CD14-positive monocyte (primary cell): ENCODE measurements around the gene PHF13. TPM values are rescaled to one million over a fixed set of nuclear protein-coding genes. Genes with fewer than 3 reads are reported as not detected.
A peak's percentile ranks its signal among the peaks of the same experiment; 100 is the strongest.

Experiments
- DNase-seq, 3 donors: peaks; one replicate each; pipeline ENCODE4 v3.0.0-alpha.2; 2011 to 2022
- H2AFZ ChIP-seq: 2 replicates; pipeline ENCODE4 v1.6.0; 2012; ENCODE audit warnings: mild to moderate bottlenecking, low read depth, low read length, inconsistent platforms; ENCODE audit not compliant: insufficient read depth, poor library complexity, severe bottlenecking
- H3K27ac ChIP-seq, 2 donors: 1 replicate in 1 of 2; 2 replicates in 1 of 2; pipeline ENCODE4 v1.5.1; 2012 to 2013; ENCODE audit warnings: low read length in 2 of 2, control low read depth in 1 of 2, inconsistent platforms in 1 of 2, low read depth in 1 of 2, mild to moderate bottlenecking in 1 of 2
- H3K27me3 ChIP-seq, 2 donors: one replicate each; pipeline versions ENCODE4 v1.6.0 to v1.6.1; 2011 to 2013; ENCODE audit warnings: low read length in 2 of 2; ENCODE audit not compliant: control insufficient read depth in 2 of 2, insufficient read depth in 2 of 2
- H3K36me3 ChIP-seq, 2 donors: replicated peaks in 1 of 2; 1 replicate in 1 of 2; 2 replicates in 1 of 2; pipeline versions ENCODE4 v1.5.1 to v1.6.1; 2012 to 2013; ENCODE audit warnings: low read length in 2 of 2, control low read depth in 1 of 2, inconsistent platforms in 1 of 2, mild to moderate bottlenecking in 1 of 2; ENCODE audit not compliant: insufficient read depth in 2 of 2, control insufficient read depth in 1 of 2
- H3K4me1 ChIP-seq, 2 donors: 1 replicate in 1 of 2; 2 replicates in 1 of 2; pipeline versions ENCODE4 v1.5.1 to v1.6.1; 2012 to 2013; ENCODE audit warnings: low read length in 2 of 2, control low read depth in 1 of 2, inconsistent platforms in 1 of 2, mild to moderate bottlenecking in 1 of 2, moderate library complexity in 1 of 2; ENCODE audit not compliant: insufficient read depth in 2 of 2, control insufficient read depth in 1 of 2
- H3K4me2 ChIP-seq: replicated peaks from 2 replicates; pipeline ENCODE3; 2012; ENCODE audit warnings: low read length, moderate library complexity, mild to moderate bottlenecking; ENCODE audit not compliant: poor library complexity, severe bottlenecking; ENCODE audit errors: extremely low read depth
- H3K4me3 ChIP-seq, 3 experiments: fragments of 200-600 bp in 1 of 3; sonication (generic) in 1 of 3; replicated peaks in 1 of 3; 1 replicate in 2 of 3; 2 replicates in 1 of 3; pipeline ENCODE4 v1.5.1; 2011 to 2013; ENCODE audit warnings: low read length in 3 of 3, mild to moderate bottlenecking in 3 of 3, control low read depth in 2 of 3, low read depth in 2 of 3, inconsistent platforms in 1 of 3, moderate library complexity in 1 of 3
- H3K79me2 ChIP-seq: 2 replicates; pipeline ENCODE4 v1.6.0; 2012; ENCODE audit warnings: mild to moderate bottlenecking, control low read depth, inconsistent platforms, low read length, moderate library complexity; ENCODE audit not compliant: insufficient read depth
- H3K9ac ChIP-seq: 2 replicates; pipeline ENCODE4 v1.6.0; 2017; ENCODE audit warnings: low read length, mild to moderate bottlenecking; ENCODE audit not compliant: insufficient read depth, poor library complexity, severe bottlenecking
- H3K9me3 ChIP-seq, 2 donors: replicated peaks in 1 of 2; 1 replicate in 1 of 2; 2 replicates in 1 of 2; pipeline versions ENCODE4 v1.5.1 to v1.6.1; 2012 to 2013; ENCODE audit warnings: low read length in 2 of 2, control low read depth in 1 of 2; ENCODE audit not compliant: control insufficient read depth in 1 of 2, insufficient read depth in 1 of 2
- H4K20me1 ChIP-seq: 2 replicates; pipeline ENCODE4 v1.6.0; 2012; ENCODE audit warnings: mild to moderate bottlenecking, low read length, control low read depth, moderate library complexity; ENCODE audit not compliant: insufficient read depth
- H3K27ac Mint-ChIP-seq, 7 donors: one replicate each; pipeline ENCODE4 v1.8.0; 2020; ENCODE audit warnings: mild to moderate bottlenecking in 7 of 7, mixed read lengths in 7 of 7, moderate library complexity in 6 of 7, inconsistent platforms in 2 of 7
- H3K27me3 Mint-ChIP-seq, 3 donors: one replicate each; pipeline ENCODE4 v1.8.0; 2021 to 2022; ENCODE audit warnings: low read depth in 3 of 3, mild to moderate bottlenecking in 3 of 3, mixed read lengths in 3 of 3, moderate library complexity in 3 of 3, inconsistent platforms in 1 of 3
- H3K36me3 Mint-ChIP-seq, 2 donors: one replicate each; pipeline ENCODE4 v1.8.0; 2020; ENCODE audit warnings: mixed read lengths in 2 of 2, inconsistent platforms in 1 of 2, mild to moderate bottlenecking in 1 of 2
- H3K4me1 Mint-ChIP-seq: one replicate; pipeline ENCODE4 v1.8.0; 2020; ENCODE audit warnings: mild to moderate bottlenecking, mixed read lengths
- H3K4me3 Mint-ChIP-seq, 2 donors: one replicate each; pipeline ENCODE4 v1.8.0; 2020; ENCODE audit warnings: mild to moderate bottlenecking in 2 of 2, mixed read lengths in 2 of 2, moderate library complexity in 1 of 2
- H3K9me3 Mint-ChIP-seq, 7 donors: one replicate each; pipeline ENCODE4 v1.8.0; 2020 to 2022; ENCODE audit warnings: mixed read lengths in 7 of 7, mild to moderate bottlenecking in 6 of 7, moderate library complexity in 6 of 7, inconsistent platforms in 2 of 7
- WGBS: methylation state at CpG from one replicate; pipeline ENCODE4 v1.1.5; 2013; ENCODE audit warnings: missing lambda C conversion rate; ENCODE audit not compliant: insufficient coverage; 5-methylcytosine and 5-hydroxymethylcytosine counted together
- intact Hi-C, 2 donors: fragments of 100-400 bp; cut with micrococcal nuclease; formaldehyde crosslinking; loops; one replicate each; pipeline versions ENCODE4 v1.15.0 to v1.15.1; 2023
- polyA plus RNA-seq, 3 donors: library from polyadenylated mRNA; depleted of rRNA in 1 of 3; unstranded in 2 of 3; stranded (reverse) in 1 of 3; fragments of 300-500 nt in 2 of 3; fragments of >200 nt in 1 of 3; fragmentation: Illumina TruSeq in 2 of 3; gene quantifications; 1 replicate in 2 of 3; 2 replicates in 1 of 3; pipeline ENCODE4 v1.2.3, GENCODE V29; 2012 to 2021
- TF ChIP-seq, protein P1 (sequence below): fragments of 200-600 bp; IDR thresholded peaks from one replicate; pipeline ENCODE4 v1.8.0; 2022; ENCODE audit warnings: antibody characterized with exemption, mild to moderate bottlenecking

The PHF13 gene
- polyA plus RNA-seq, 3 donors, result 1.0 to 7.3 (median 1.7) TPM

DNA sequence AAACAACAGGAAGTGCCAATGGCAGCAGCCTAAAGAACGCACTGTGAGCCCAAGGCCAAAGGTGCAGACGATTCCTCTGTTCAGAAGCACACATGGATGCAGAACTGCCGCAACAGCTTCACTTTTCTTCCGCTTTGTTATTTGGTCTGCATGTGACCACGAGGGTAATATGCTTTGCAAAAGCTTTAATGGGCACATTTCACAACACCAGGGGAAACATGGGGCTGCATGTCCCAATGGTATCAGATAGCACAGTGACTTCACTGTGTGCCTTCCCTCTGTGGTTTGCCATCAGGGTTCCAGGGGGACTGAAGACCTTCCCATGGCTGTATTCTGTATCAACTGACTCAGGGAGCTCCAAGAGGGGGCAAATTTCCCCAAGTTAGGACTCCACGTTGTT lies 39.5 kb downstream of the PHF13 start:
- no peak overlapping the region for H3K27ac ChIP-seq
- no peak for DNase-seq
- TF ChIP-seq, protein P1, sequence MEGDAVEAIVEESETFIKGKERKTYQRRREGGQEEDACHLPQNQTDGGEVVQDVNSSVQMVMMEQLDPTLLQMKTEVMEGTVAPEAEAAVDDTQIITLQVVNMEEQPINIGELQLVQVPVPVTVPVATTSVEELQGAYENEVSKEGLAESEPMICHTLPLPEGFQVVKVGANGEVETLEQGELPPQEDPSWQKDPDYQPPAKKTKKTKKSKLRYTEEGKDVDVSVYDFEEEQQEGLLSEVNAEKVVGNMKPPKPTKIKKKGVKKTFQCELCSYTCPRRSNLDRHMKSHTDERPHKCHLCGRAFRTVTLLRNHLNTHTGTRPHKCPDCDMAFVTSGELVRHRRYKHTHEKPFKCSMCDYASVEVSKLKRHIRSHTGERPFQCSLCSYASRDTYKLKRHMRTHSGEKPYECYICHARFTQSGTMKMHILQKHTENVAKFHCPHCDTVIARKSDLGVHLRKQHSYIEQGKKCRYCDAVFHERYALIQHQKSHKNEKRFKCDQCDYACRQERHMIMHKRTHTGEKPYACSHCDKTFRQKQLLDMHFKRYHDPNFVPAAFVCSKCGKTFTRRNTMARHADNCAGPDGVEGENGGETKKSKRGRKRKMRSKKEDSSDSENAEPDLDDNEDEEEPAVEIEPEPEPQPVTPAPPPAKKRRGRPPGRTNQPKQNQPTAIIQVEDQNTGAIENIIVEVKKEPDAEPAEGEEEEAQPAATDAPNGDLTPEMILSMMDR, result no peak
- H3K27me3 ChIP-seq, result no peaks in the 10 kb centered on the region
- no peak overlapping the region for H3K4me3 Mint-ChIP-seq
- H4K20me1 ChIP-seq, result no peaks in the 10 kb centered on the region
- H3K9ac ChIP-seq, result no peak overlapping the region
- H3K27me3 Mint-ChIP-seq, result peaks cover 0 to 4% (median 0%) of the 10 kb centered on the region in 3 donors
- peaks cover 43 to 61% of the 10 kb centered on the region in 2 donors for H3K36me3 Mint-ChIP-seq
- 65% methylated on average over 6 of the region's 6 CpGs for WGBS
- H3K36me3 ChIP-seq, result peaks cover 34 to 73% of the 10 kb centered on the region in 2 donors
- intact Hi-C loops, result no loop called here
- H3K4me2 ChIP-seq, result no peak overlapping the region
- peaks cover 5% of the 10 kb centered on the region for H3K4me1 Mint-ChIP-seq
- H3K4me3 ChIP-seq, result no peak overlapping the region
- H3K27ac Mint-ChIP-seq, result no peak overlapping the region
- H3K9me3 ChIP-seq, result no peaks in the 10 kb centered on the region
- H3K4me1 ChIP-seq, result no peaks in the 10 kb centered on the region
- no peak overlapping the region for H2AFZ ChIP-seq
- no peaks in the 10 kb centered on the region for H3K9me3 Mint-ChIP-seq
- H3K79me2 ChIP-seq, result no peaks in the 10 kb centered on the region

- no peaks in the 10 kb centered on the region for H4K20me1 ChIP-seq
- Mint-ChIP-seq H3K36me3 (peaks cover 46 to 64% of the 10 kb centered on the region in 2 donors), H3K27me3 (peaks cover 0 to 4% (median 0%) of the 10 kb centered on the region in 3 donors), H3K9me3 (no peaks in the 10 kb centered on the region), H3K4me3 (no peak overlapping the region), H3K4me1 (peaks cover 5% of the 10 kb centered on the region), H3K27ac (peak overlapping the region in 1 of 7 donors; percentile 13)
- WGBS, result 99% methylated on average over 10 of the region's 23 CpGs
- H3K27me3 ChIP-seq, result no peaks in the 10 kb centered on the region
- no peaks in the 10 kb centered on the region for H3K9me3 ChIP-seq
- H3K4me1 ChIP-seq, result no peaks in the 10 kb centered on the region
- no peak overlapping the region for H3K27ac ChIP-seq
- H3K4me2 ChIP-seq, result no peak overlapping the region
- DNase-seq, result no peak
- TF ChIP-seq, protein P1, result no peak
- H3K4me3 ChIP-seq, result no peak overlapping the region
- no peak overlapping the region for H2AFZ ChIP-seq
- H3K9ac ChIP-seq, result no peak overlapping the region
- peaks cover 34 to 76% of the 10 kb centered on the region in 2 donors for H3K36me3 ChIP-seq
- intact Hi-C loops, result no loop called here
- no peaks in the 10 kb centered on the region for H3K79me2 ChIP-seq
Observed at GRCh38 chr1:6653436-6654290, 40.1 kb downstream of the PHF13 start.
